Upper lobe of right lung (tissue), 1 donor: Measurements from ENCODE around the gene KDM7A. TPM values are rescaled to one million over a fixed set of nuclear protein-coding genes. Genes with fewer than 3 reads are reported as not detected.
"Not testable (repeated sequence)": the region's sequence is repeated elsewhere in the genome, so short reads cannot be mapped to it uniquely, and the experiment has no call there.

Source experiments
- ATAC-seq: fragments of 200-7000 bp; cut with Tn5 transposase; one replicate; pipeline ENCODE4 v1.9.1; 2020; ENCODE audit warnings: mild to moderate bottlenecking, moderate library complexity
- DNase-seq: peaks from one replicate; pipeline ENCODE4 v3.0.0-alpha.2; 2020
- H3K27ac ChIP-seq: fragments of 200-600 bp; one replicate; pipeline ENCODE4 v1.8.0; 2022
- H3K27me3 ChIP-seq: fragments of 200-600 bp; one replicate; pipeline ENCODE4 v1.8.0; 2022; ENCODE audit warnings: mild to moderate bottlenecking
- H3K36me3 ChIP-seq: fragments of 200-600 bp; one replicate; pipeline ENCODE4 v1.8.0; 2022
- H3K4me1 ChIP-seq: fragments of 200-600 bp; one replicate; pipeline ENCODE4 v1.8.0; 2022
- H3K4me3 ChIP-seq: fragments of 200-600 bp; one replicate; pipeline ENCODE4 v1.8.0; 2022; ENCODE audit warnings: mild to moderate bottlenecking
- H3K9me3 ChIP-seq: fragments of 200-600 bp; one replicate; pipeline ENCODE4 v1.8.0; 2022
- CTCF ChIP-seq: fragments of 200-600 bp; IDR thresholded peaks from one replicate; pipeline ENCODE4 v1.8.0; 2022; ENCODE audit warnings: antibody characterized with exemption
- intact Hi-C: fragments of 100-400 bp; cut with DNase I; formaldehyde crosslinking; loops from one replicate; pipeline ENCODE4 v1.11.0; 2022
- total RNA-seq: library from RNA; stranded (reverse); fragmentation: NEBNext Ultra II Directional; extraction: Animal tissue kit (Norgen Biotek cat#: 25700); gene quantifications from one replicate; pipeline ENCODE4 v1.2.1, GENCODE V29; 2021
- donor health status: DM: no; HTN: yes; CAD: no; lungs with severe emphysema.

The KDM7A gene
- total RNA-seq, 1 donor from 2014 or later, result 16.7 TPM

- H3K27me3 ChIP-seq, result no peaks in the 10 kb centered on the region
- H3K36me3 ChIP-seq, result peaks cover 74% of the 10 kb centered on the region
- intact Hi-C loops, result no loop called here
- ATAC-seq (no peak), DNase-seq (no peak)
- no peaks in the 10 kb centered on the region for H3K4me1 ChIP-seq
- H3K27ac ChIP-seq, result no peak overlapping the region
- H3K4me3 ChIP-seq, result no peak overlapping the region
- no peak for TF ChIP-seq CTCF
- no peaks in the 10 kb centered on the region for H3K9me3 ChIP-seq
These were observed 49.2 kb downstream of the KDM7A start for GRCh38 chr7:140127360-140128127.

- no peak for DNase-seq
- Histone ChIP-seq H3K36me3 (peaks cover 66% of the 10 kb centered on the region), H3K4me1 (no peaks in the 10 kb centered on the region), H3K27me3 (no peaks in the 10 kb centered on the region), H3K27ac (no peak overlapping the region), H3K4me3 (no peak overlapping the region), H3K9me3 (no peaks in the 10 kb centered on the region)
- intact Hi-C loops, result no loop called here
- no peak for ATAC-seq
- TF ChIP-seq CTCF, result no peak
These were observed 50.2 kb downstream of the KDM7A start for GRCh38 chr7:140126435-140127034.

GRCh38 chr7:140122965-140123364, 53.8 kb downstream of the KDM7A start:
- Histone ChIP-seq H3K9me3 (no peaks in the 10 kb centered on the region), H3K27me3 (no peaks in the 10 kb centered on the region), H3K36me3 (peaks cover 55% of the 10 kb centered on the region), H3K4me1 (no peaks in the 10 kb centered on the region), H3K27ac (no peak overlapping the region), H3K4me3 (no peak overlapping the region)
- no peak for ATAC-seq
- no peak for TF ChIP-seq CTCF
- intact Hi-C loops, result no loop called here
- no peak for DNase-seq

- intact Hi-C loops, result no loop called here
- Histone ChIP-seq H3K4me1 (no peaks in the 10 kb centered on the region), H3K9me3 (no peaks in the 10 kb centered on the region), H3K27ac (no peak overlapping the region), H3K4me3 (no peak overlapping the region), H3K36me3 (peaks cover 56% of the 10 kb centered on the region), H3K27me3 (no peaks in the 10 kb centered on the region)
- no peak for TF ChIP-seq CTCF
- DNase-seq, result no peak
- ATAC-seq, result no peak
These were observed 55.5 kb downstream of the KDM7A start for GRCh38 chr7:140121326-140121725.

GRCh38 chr7:140114817-140115216, 62.0 kb downstream of the KDM7A start:
- intact Hi-C loops, H3K4me1 ChIP-seq, H3K9me3 ChIP-seq, H3K27me3 ChIP-seq, DNase-seq, H3K4me3 ChIP-seq, ATAC-seq, H3K27ac ChIP-seq: not testable (repeated sequence)
- peaks cover 72% of the 10 kb centered on the region for H3K36me3 ChIP-seq

GRCh38 chr7:140108777-140109176, 68.0 kb downstream of the KDM7A start:
- H3K27me3 ChIP-seq, intact Hi-C loops, ATAC-seq, H3K9me3 ChIP-seq, DNase-seq, H3K4me3 ChIP-seq, H3K27ac ChIP-seq, H3K4me1 ChIP-seq: not testable (repeated sequence)
- peaks cover 46% of the 10 kb centered on the region for H3K36me3 ChIP-seq
